NCI-H1417 (cell line): ENCODE data around the gene AGBL1.
"Not testable (repeated sequence)": the region's sequence is repeated elsewhere in the genome, so short reads cannot be mapped to it uniquely, and the experiment has no call there.

Experiments
- DNase-seq, 3 experiments: peaks; one replicate each; lab custom pipeline; 2025; lab: John Stamatoyannopoulos, UW

The AGBL1 gene

GRCh38 chr15:86942285-86942684 is 862.6 kb downstream of the AGBL1 start:
- DNase-seq = no peak

GRCh38 chr15:86948719-86949118 is 869.0 kb downstream of the AGBL1 start:
- no peak for DNase-seq

- DNase-seq = no peak
Observed at GRCh38 chr15:86959254-86959653, 879.6 kb downstream of the AGBL1 start.

GRCh38 chr15:86961669-86962068 is 882.0 kb downstream of the AGBL1 start:
- no peak for DNase-seq

GRCh38 chr15:86964271-86964670 is 884.6 kb downstream of the AGBL1 start:
- DNase-seq = no peak

GRCh38 chr15:86968244-86968643 is 888.6 kb downstream of the AGBL1 start:
- no peak for DNase-seq

- DNase-seq = no peak
Observed at GRCh38 chr15:86969364-86969763, 889.7 kb downstream of the AGBL1 start.

- DNase-seq = no peak
Observed at GRCh38 chr15:86973284-86973844, 893.7 kb downstream of the AGBL1 start.

GRCh38 chr15:86988033-86988432 is 908.4 kb downstream of the AGBL1 start:
- no peak for DNase-seq

GRCh38 chr15:87021751-87022150 is 942.1 kb downstream of the AGBL1 start:
- DNase-seq = no peak

- DNase-seq = no peak
Observed at GRCh38 chr15:87031540-87032230, 952.0 kb downstream of the AGBL1 start.

- no peak for DNase-seq
Observed at GRCh38 chr15:87032295-87032694, 952.6 kb downstream of the AGBL1 start.

GRCh38 chr15:87033056-87033455 is 953.4 kb downstream of the AGBL1 start:
- DNase-seq = peak in 1 of 3 experiments; percentile 52

GRCh38 chr15:87034886-87035285 is 955.2 kb downstream of the AGBL1 start:
- DNase-seq = no peak

- no peak for DNase-seq
Observed at GRCh38 chr15:87038404-87038803, 958.7 kb downstream of the AGBL1 start.

- not testable (repeated sequence) for DNase-seq
Observed at GRCh38 chr15:87042619-87043018, 962.9 kb downstream of the AGBL1 start.

GRCh38 chr15:87045746-87046145 is 966.1 kb downstream of the AGBL1 start:
- DNase-seq = no peak

- DNase-seq = peak in 2 of 3 experiments; percentile 70 to 92
Observed at GRCh38 chr15:87047203-87047965, 967.7 kb downstream of the AGBL1 start.
